ENCODE results near the gene ACTR2. TPM values are rescaled to one million over a fixed set of nuclear protein-coding genes. Genes with fewer than 3 reads are reported as not detected.
"Not testable (repeated sequence)": the region's sequence is repeated elsewhere in the genome, so short reads cannot be mapped to it uniquely, and the experiment has no call there.

ACTR2 gene
- polyA plus RNA-seq, 3 donors, result 205 to 212 (median 207) TPM

DNA sequence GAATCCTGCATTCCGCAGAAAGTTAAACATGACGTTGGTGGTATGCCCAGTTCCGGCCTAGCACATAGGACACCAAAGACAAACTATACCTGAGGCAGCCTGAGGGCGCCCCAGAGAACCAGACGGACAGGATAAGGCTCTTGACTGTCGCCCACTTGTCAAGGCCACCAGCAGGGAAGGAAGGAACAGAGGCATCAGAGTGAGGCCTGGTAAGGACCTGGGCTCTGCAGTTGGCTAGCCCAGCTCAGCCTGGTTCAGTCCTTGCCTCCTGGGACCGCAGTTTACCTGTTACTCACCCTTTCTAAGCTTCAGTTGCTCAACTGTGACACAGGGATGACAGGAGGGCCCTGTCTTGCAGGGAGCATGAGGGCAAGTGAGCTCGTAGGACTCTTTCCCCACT is 82.1 kb downstream of the ACTR2 start:
- no peak for DNase-seq (ENCODE audit: low read depth in 3 of 3, low spot score in 2 of 3)

DNA sequence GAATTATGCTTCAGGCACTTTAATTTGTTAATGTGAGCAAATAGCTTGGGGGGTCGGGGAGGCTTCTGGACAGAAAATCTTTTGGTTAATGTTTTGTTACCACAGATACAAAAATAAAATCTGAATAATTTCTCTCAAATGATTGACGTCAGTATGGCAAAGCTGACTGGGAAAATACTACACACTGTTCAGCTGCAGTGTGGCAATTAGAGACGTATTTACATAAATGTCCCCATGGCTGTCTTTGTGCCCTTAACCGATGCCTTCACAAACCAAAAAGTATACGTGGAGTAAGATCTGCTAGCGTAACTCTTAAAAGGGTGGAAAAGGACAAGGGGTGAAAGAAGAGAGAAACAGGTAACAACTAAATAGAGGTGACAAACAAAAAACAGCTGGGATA is 83.4 kb downstream of the ACTR2 start:
- DNase-seq (ENCODE audit: low read depth in 3 of 3, low spot score in 2 of 3), result no peak

DNA sequence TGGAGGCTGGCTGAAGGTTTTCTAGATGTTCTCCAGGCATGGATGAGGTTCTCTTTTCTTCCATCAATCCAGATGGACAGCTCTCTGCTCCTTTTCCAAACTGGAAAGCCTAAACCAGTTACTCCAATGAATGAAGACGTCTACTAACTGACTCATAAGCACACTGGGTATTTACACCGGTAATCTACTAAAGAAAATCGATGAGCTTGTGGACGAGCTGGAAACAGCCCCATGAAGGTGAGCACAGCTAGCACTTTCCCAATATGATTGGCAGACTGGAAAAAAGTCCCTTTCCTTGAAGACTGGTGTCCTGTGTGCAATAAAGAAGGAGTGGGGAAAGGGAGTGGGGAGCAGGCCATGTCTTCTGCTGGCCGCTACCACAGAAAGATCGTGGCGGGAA is 84.0 kb downstream of the ACTR2 start:
- no peak for DNase-seq (ENCODE audit: low read depth in 3 of 3, low spot score in 2 of 3)

DNA sequence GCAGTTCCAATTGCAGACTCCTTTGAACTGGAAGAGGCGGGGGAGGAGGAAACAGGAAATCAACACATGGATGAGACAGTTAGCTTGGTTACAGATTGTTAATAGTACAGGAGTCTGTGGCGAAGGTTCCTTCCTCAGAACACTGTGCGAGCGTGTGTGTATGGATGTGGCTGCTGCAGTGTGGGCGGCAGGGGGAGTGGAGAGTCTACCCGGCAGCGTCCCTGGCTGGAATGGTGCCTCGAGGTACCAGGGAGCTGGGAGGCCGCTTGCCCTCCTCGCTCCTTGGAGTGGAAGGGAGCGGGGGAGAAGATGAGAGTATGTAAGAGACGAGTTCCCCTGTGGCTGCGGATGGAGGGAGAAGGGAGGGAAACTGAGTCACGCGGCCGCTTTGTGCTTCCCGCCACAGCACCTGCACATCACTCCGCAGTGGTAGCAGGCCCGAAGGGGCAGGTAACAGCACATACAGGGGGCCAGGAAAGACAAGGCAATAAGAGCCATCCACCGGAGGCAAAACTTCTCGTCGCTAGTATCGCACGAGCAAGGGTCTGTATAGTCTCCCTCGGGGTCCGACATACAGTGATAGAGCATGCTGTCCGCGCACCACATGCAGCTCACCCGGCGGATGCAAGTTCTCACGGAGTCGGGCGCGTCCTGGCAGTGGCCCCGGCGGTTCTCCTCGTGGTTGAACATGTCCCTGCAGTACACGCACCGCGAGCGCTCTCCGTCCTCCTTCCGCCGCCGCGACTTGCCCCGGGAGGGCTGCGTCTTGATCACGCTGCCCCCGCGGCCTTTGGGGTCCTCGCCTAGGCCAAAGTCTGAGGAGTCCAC is 85.7 kb downstream of the ACTR2 start:
- no peak for DNase-seq (ENCODE audit: low read depth in 3 of 3, low spot score in 2 of 3)

DNA sequence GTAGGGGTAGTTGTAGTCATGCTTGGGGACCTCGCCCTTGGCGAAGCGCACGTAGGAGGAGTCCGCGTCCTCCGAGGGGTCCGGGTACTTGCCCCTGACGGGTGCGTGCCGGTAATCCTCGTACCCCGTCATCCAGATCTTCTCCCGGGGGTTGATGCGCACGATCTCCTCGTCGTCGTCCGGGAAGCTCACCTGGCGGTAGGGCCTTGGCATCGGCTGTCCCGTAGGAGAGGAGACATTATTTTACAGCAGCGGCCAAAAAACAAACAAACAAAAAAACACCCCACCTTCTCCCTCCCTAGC is 86.3 kb downstream of the ACTR2 start:
- DNase-seq (ENCODE audit: low read depth in 3 of 3, low spot score in 2 of 3), result no peak

DNA sequence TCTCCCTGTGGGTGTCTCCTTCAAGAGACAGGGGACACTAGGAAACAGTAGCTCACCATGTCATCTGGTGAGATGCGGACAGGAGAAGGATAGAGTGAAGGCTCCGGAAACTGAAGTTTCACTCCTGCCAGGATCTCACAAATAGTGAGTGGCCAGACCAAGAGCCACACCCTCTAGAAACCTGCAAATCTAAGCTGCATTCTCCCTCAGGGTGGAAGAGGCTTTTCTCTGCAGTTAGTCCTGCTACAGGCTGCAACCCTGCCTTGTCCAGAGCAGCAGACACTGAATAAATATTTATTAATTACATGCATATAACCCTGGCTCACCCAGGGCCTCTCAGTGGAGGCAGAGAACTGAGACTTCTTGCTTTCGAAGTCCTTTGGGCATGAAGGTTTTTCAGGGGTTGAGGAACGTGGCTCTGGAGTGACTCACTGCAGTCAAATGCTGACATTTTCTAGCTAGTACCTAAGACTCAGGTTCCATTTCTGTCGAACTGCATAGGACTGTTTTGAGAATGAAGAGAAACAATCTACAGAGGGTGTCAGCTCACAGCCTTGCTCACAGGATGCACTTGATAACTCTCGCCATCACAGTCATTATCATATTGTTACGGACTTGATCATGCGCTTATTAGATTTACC is 87.3 kb downstream of the ACTR2 start:
- DNase-seq (ENCODE audit: low read depth in 3 of 3, low spot score in 2 of 3), result no peak

DNA sequence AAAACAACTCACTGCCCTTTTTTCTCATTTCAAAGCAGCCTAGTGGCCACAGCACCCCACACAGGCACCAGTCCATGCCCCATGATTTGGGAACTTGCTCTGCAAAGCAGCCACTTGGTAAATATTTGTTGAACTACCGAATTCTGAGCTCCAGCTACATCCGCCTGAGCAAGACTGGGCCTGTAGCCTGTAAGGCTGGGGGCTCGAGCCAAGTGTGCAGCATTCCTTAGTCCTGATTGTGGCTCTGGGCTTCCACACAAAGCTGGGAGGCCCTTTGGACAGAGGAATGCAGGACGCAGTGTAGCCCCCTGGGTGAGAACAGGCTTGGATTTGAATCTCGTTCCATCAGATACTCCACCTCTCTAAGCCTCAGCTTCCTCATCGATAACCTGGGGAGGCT is 88.4 kb downstream of the ACTR2 start:
- no peak for DNase-seq (ENCODE audit: low read depth in 3 of 3, low spot score in 2 of 3)

DNA sequence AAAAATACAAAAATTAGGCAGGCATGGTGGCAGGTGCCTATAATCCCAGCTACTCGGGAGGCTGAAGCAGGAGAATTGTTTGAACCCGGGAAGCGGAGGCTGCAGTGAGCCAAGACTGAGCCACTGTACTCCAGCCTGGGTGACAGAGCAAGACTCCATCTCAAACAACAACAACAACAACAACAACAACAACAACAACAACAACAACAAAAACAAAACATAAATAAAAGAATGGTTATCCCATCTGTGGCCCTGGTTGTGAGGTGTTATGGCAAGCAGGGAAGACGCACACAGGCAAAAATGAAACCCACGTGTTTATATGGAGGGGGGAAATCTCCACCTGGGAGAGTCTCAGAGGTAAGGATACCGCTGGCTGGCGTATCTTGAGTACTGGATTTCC is 89.7 kb downstream of the ACTR2 start:
- DNase-seq (ENCODE audit: low read depth in 3 of 3, low spot score in 2 of 3), result not testable (repeated sequence)

DNA sequence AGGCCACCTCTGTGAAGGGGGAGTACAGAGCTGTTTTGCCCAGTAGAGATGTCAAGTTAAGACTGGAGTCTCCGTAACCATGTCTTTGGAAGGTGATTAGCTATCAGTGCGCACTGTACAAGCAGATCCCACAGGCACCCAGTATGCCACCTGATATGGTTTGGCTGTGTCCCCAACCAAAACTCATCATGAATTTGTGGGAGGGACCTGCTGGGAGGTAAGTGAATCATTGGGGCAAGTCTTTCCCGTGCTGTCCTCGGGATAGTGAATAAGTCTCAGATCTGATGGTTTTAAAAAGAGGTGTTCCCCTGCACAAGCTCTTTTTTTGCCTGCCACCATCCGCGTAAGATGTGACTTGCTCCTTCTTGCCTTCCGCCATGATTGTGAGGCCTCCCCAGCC is 90.2 kb downstream of the ACTR2 start:
- DNase-seq (ENCODE audit: low read depth in 3 of 3, low spot score in 2 of 3), result no peak

DNA sequence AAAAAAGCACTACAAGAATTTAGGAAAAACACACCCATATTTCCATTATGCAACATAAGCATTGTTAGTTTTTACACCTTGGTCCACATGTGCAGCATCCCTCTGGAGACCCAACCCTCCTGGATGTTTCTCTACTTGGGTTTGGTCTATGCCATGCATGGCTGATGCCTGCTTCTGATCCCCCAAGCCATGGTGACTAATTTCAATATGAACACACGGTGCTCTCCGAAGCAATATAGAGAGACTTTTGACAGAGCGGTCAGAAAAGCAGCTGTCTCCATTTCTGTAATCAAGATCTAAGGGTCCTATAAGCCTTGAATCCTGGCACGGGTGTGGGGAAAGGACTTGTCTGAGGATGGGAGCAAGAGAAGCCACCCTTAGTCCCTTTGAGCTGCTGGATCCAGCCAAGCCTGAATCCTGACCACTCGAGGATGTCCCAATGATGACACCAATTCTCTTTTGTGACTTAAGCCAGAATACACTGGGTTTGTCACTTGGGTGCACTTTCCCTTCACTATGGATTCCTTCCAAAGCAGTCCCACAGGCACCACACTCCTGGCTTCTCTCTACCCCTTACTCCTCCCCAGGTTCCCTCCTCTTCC is 91.5 kb downstream of the ACTR2 start:
- no peak for DNase-seq (ENCODE audit: low read depth in 3 of 3, low spot score in 2 of 3)

DNA sequence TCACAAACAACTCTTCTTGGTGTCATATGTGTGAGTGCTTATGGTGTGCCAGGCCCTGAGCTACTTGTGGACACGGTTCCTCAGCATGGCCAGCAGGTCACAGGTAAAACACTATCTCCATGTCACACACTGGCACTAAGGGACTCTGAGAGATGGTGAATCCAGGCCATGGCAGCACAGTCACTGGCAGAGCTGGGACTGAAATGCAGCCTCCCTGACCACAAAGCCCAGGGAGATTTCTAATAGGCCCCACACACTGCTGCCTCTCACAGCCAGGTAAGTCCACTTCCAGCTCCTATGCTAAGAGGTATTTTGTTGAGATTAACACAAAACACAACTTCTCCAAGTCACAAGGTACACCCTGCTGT is 92.0 kb downstream of the ACTR2 start:
- DNase-seq (ENCODE audit: low read depth in 3 of 3, low spot score in 2 of 3), result no peak

DNA sequence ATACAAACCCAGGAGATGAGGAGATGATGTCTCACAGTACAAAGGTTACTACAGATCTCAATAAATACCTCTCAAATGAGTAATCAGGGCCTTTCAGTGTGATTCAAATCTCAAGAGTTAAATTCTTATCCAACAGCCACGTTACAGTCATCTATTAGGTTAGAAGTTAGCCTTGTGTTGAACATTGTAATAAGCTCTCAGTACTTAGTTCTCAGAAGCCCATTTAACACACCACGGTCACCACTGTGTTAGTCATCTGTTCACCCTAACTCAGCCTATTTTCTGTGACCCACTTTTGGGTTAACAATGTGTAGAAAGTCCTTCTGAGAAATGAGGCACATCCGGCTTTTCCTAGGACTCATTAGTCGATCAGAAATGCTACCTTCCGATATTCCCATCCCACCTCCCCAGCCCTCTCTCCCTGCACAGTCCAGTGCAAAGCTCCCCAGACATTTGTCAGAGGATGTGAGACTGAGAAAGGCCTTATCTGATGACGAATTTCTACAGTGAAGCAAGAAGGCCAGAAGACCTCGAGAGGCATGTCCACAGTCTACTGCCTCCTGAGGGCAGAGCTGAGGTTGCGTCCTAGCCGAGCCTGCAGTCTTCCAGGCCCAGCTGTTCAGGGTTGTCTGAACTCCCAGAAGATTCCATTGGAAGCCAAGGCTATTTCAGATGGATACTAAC is 92.6 kb downstream of the ACTR2 start:
- no peak for DNase-seq (ENCODE audit: low read depth in 3 of 3, low spot score in 2 of 3)

Other genes starting within 250 kb of the ACTR2 start
- 1 to 10 TPM; 5.9 to 8.8 (median 8.4) TPM for gene SLC1A4, start 238.4 kb upstream of the ACTR2 start, polyA plus RNA-seq (ENCODE audit: insufficient read length in 3 of 3)
- 10 to 100 TPM; 30.6 to 31.6 (median 30.7) TPM for gene CEP68, start 171.4 kb upstream of the ACTR2 start, polyA plus RNA-seq (ENCODE audit: insufficient read length in 3 of 3)
- 100 to 1,000 TPM; 268 to 288 (median 277) TPM for gene RAB1A, start 97.7 kb upstream of the ACTR2 start, polyA plus RNA-seq (ENCODE audit: insufficient read length in 3 of 3)
- 10 to 100 TPM; 36.0 to 38.3 (median 37.2) TPM for gene SPRED2, start 204.8 kb downstream of the ACTR2 start, polyA plus RNA-seq (ENCODE audit: insufficient read length in 3 of 3)

All from right renal cortex interstitium (tissue), 3 donors.